K562 (cell line): Measurements from ENCODE around the gene METTL23. TPM values are rescaled to one million over a fixed set of nuclear protein-coding genes. Genes with fewer than 3 reads are reported as not detected.

Source experiments
- ATAC-seq: fragments of 200-7000 bp; cut with Tn5 transposase; 3 replicates; pipeline ENCODE4 v1.9.1; 2020; ENCODE audit warnings: moderate library complexity
- BruUV-seq: library from RNA; stranded (reverse); fragments of 400-500 nt; replicated peaks from 2 replicates; lab custom pipeline; 2021; lab: Mats Ljungman, UMichigan
- CTCF ChIA-PET: fragments of 300-600 bp; formaldehyde crosslinking; extraction: SDS; loops from one replicate; lab custom pipeline; 2021; ENCODE audit warnings: low intra/inter-chr PET ratio; lab: Yijun Ruan, JAX
- POLR2A ChIA-PET: fragments of 300-600, 350-650 bp; sonication (Branson Sonifier 250); formaldehyde crosslinking; extraction: SDS; loops from one replicate; lab custom pipeline; 2021; ENCODE audit warnings: antibody characterized with exemption, inconsistent platforms; lab: Yijun Ruan, JAX
- DNase-seq, 4 experiments: peaks; one replicate each; pipeline versions ENCODE4 v3.0.0 to v3.0.0-alpha.2; 2011 to 2018; ENCODE audit warnings: low spot score in 3 of 4, mixed read lengths in 3 of 4; ENCODE audit errors: extremely low read depth in 1 of 4
- FAIRE-seq: peaks from 2 replicates; lab custom pipeline; 2011; peaks lifted over from hg19 to GRCh38; lab: Jason Lieb, UNC
- H2AFZ ChIP-seq: 2 replicates; pipeline ENCODE4 v1.6.0; 2011; ENCODE audit warnings: low read depth, low read length, control low read depth, inconsistent platforms
- H3K27ac ChIP-seq: fragments of 200-600 bp; 3 replicates; pipeline ENCODE4 v1.8.0; 2011; ENCODE audit warnings: low read depth, mild to moderate bottlenecking, control low read depth, inconsistent platforms, low read length, moderate library complexity, mixed read lengths; ENCODE audit errors: extremely low read depth
- H3K27me3 ChIP-seq, 2 experiments: fragments of 300-600 bp in 1 of 2; 2 replicates in 1 of 2; 3 replicates in 1 of 2; pipeline versions ENCODE4 v1.6.0 to v1.8.0; 2011; ENCODE audit warnings: inconsistent platforms in 2 of 2, low read length in 2 of 2, mild to moderate bottlenecking in 1 of 2, mixed read lengths in 1 of 2, moderate library complexity in 1 of 2; ENCODE audit not compliant: control insufficient read depth in 2 of 2, insufficient read depth in 2 of 2
- H3K36me3 ChIP-seq: fragments of 300-600 bp; 3 replicates; pipeline ENCODE4 v1.8.0; 2011; ENCODE audit warnings: mild to moderate bottlenecking, low read length, inconsistent platforms; ENCODE audit not compliant: control insufficient read depth, insufficient read depth
- H3K4me1 ChIP-seq, 2 experiments: fragments of 200-600 bp in 1 of 2; replicated peaks in 1 of 2; 2 replicates in 1 of 2; 3 replicates in 1 of 2; pipeline versions ENCODE4 v1.5.1 to v1.8.0; 2011; ENCODE audit warnings: inconsistent platforms in 2 of 2, low read length in 2 of 2, mild to moderate bottlenecking in 1 of 2, mixed read lengths in 1 of 2, moderate library complexity in 1 of 2; ENCODE audit not compliant: control insufficient read depth in 2 of 2, insufficient read depth in 2 of 2
- H3K4me2 ChIP-seq: 2 replicates; pipeline ENCODE4 v1.6.1; 2011; ENCODE audit warnings: low read length, control low read depth, inconsistent platforms, mixed read lengths; ENCODE audit not compliant: insufficient read depth
- H3K4me3 ChIP-seq: fragments of 200-600 bp; sonication (generic), shearing (Covaris generic); 2 replicates; pipeline ENCODE4 v1.5.1; 2016; ENCODE audit warnings: control low read depth, inconsistent platforms
- H3K79me2 ChIP-seq: fragments of 200-600 bp; 3 replicates; pipeline ENCODE4 v1.8.0; 2011; ENCODE audit warnings: low read length, inconsistent platforms; ENCODE audit not compliant: control insufficient read depth, insufficient read depth
- H3K9ac ChIP-seq, 2 experiments: 2 replicates each; pipeline versions ENCODE4 v1.6.0 to v1.6.1; 2011; ENCODE audit warnings: low read depth in 2 of 2, low read length in 2 of 2, control low read depth in 1 of 2, inconsistent platforms in 1 of 2, mild to moderate bottlenecking in 1 of 2, mixed read lengths in 1 of 2; ENCODE audit not compliant: insufficient read depth in 1 of 2
- H3K9me1 ChIP-seq: one replicate; pipeline ENCODE4 v1.6.0; 2011; ENCODE audit warnings: inconsistent platforms, mild to moderate bottlenecking, low read length, moderate library complexity; ENCODE audit not compliant: control insufficient read depth, insufficient read depth
- H3K9me3 ChIP-seq: replicated peaks from 2 replicates; pipeline ENCODE4 v1.5.1; 2011; ENCODE audit warnings: low read depth, low read length, inconsistent platforms; ENCODE audit not compliant: control insufficient read depth, insufficient read depth
- H4K20me1 ChIP-seq: replicated peaks from 2 replicates; pipeline ENCODE4 v1.6.1; 2011; ENCODE audit warnings: low read length, inconsistent platforms, mixed read lengths; ENCODE audit not compliant: control insufficient read depth, insufficient read depth
- KAT8 ChIP-seq: fragments of 450-650 bp; IDR thresholded peaks from 2 replicates; pipeline ENCODE4 v1.6.1; 2016; ENCODE audit warnings: low read depth, mild to moderate bottlenecking
- THRAP3 ChIP-seq: fragments of 450-650 bp; IDR thresholded peaks from 2 replicates; pipeline ENCODE4 v1.6.1; 2016; ENCODE audit warnings: mild to moderate bottlenecking, inconsistent platforms, borderline replicate concordance
- TSC22D4 ChIP-seq: fragments of 450-650 bp; IDR thresholded peaks from 2 replicates; pipeline ENCODE4 v1.6.1; 2016; ENCODE audit warnings: missing genetic modification characterization, missing biosample characterization, control low read depth
- WGBS: fragments of 100-300 bp; shearing (Covaris generic); methylation state at CpG from one replicate; pipeline ENCODE4 v1.1.6; 2016; ENCODE audit warnings: low coverage, mixed read lengths; ENCODE audit not compliant: insufficient coverage; ENCODE audit errors: missing lambda C conversion rate; 5-methylcytosine and 5-hydroxymethylcytosine counted together
- in situ Hi-C: fragments of 300-500 bp; cut with MboI; formaldehyde crosslinking; loops from 4 replicates; pipeline ENCODE4 v1.15.0; 2018; ENCODE audit warnings: inconsistent platforms, mixed read lengths
- intact Hi-C: fragments of 100-400 bp; cut with micrococcal nuclease; formaldehyde crosslinking; loops from 2 replicates; pipeline ENCODE4 v1.14.2; 2022
- polyA plus RNA-seq, 8 experiments: library from polyadenylated mRNA; depleted of rRNA in 4 of 8; stranded (reverse) in 5 of 8; unstranded in 3 of 8; fragments of >200 nt; fragmentation: Nextera tagmentation in 2 of 8; fragmentation: Illumina TruSeq in 1 of 8; extraction: Ambion mirVana in 2 of 8; extraction: Trizol in 1 of 8; gene quantifications; 2 replicates each; pipeline versions ENCODE4 v1.2.1 to v1.2.3, GENCODE V29; 2011 to 2014; ENCODE audit warnings: inconsistent platforms in 1 of 8, missing spikeins in 1 of 8
- total RNA-seq, 7 experiments: library from RNA; depleted of rRNA in 6 of 7; stranded (reverse); fragments of >200 nt in 6 of 7; fragmentation: Illumina TruSeq in 2 of 7; extraction: Trizol in 2 of 7; gene quantifications; 2 replicates each; pipeline versions ENCODE4 v1.2.1 to v1.2.3, GENCODE V29; 2011 to 2021; ENCODE audit warnings: low replicate concordance in 1 of 7
- TF ChIP-seq, protein P1 (sequence below): sonication (generic); formaldehyde crosslinking; IDR thresholded peaks from 2 replicates; pipeline ENCODE4 v1.8.0; 2022; ENCODE audit warnings: mild to moderate bottlenecking, missing genetic modification reagents
- TF ChIP-seq, protein P2 (sequence below): fragments of 450-650 bp; IDR thresholded peaks from 2 replicates; pipeline ENCODE4 v1.6.1; 2016; ENCODE audit warnings: borderline replicate concordance

METTL23 gene
- total and polyA plus RNA-seq, 9 of the 15 experiments (the other 6 are each of a cell fraction or from before 2014, with no cell fraction given): 29.4 to 67.3 (median 41.6) TPM

- TF ChIP-seq, protein P1, sequence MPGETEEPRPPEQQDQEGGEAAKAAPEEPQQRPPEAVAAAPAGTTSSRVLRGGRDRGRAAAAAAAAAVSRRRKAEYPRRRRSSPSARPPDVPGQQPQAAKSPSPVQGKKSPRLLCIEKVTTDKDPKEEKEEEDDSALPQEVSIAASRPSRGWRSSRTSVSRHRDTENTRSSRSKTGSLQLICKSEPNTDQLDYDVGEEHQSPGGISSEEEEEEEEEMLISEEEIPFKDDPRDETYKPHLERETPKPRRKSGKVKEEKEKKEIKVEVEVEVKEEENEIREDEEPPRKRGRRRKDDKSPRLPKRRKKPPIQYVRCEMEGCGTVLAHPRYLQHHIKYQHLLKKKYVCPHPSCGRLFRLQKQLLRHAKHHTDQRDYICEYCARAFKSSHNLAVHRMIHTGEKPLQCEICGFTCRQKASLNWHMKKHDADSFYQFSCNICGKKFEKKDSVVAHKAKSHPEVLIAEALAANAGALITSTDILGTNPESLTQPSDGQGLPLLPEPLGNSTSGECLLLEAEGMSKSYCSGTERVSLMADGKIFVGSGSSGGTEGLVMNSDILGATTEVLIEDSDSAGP: no peak
- no peak for TF ChIP-seq TSC22D4
- TF ChIP-seq KAT8: no peak
- no peak for TF ChIP-seq THRAP3
Observed at GRCh38 chr17:76684756-76685155, 41.9 kb upstream of the METTL23 start (continued).

DNA sequence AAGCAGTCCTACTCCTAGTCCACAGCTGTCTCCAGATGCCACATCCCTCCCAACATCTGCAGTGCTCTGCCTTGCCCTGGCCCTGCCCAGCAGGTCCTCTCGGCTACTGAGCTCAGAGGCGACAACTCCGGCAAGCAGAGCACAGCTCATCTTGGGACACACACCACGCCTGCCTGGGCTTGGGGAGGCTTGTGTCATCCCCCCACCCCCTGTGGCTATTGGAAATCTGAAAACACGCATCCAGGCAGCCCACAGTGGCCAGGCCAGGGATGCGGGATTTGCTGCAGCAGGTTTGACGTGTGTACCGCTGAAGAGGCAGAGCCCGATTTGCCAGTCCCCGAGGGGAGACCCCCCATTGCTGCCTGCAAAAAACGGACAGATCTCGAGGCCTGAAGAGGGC is 41.3 kb upstream of the METTL23 start:
- CTCF ChIA-PET: no interaction called here
- no peak for FAIRE-seq

More for the DNA sequence above, 41.3 kb upstream of the METTL23 start:
- Histone ChIP-seq H4K20me1 (no peaks in the 10 kb centered on the region; the same call in none of the 2 replicates), H3K27ac (no peak overlapping the region), H3K27me3 (no peaks in the 10 kb centered on the region), H3K79me2 (no peaks in the 10 kb centered on the region), H2AFZ (no peak overlapping the region), H3K4me1 (peaks cover 26 to 64% of the 10 kb centered on the region in 2 experiments), H3K9me1 (no peaks in the 10 kb centered on the region), H3K4me3 (no peak overlapping the region), H3K36me3 (no peaks in the 10 kb centered on the region), H3K4me2 (no peak overlapping the region), H3K9ac (no peak overlapping the region; a peak in 1 of 4 replicates), H3K9me3 (no peaks in the 10 kb centered on the region)
- in situ Hi-C loops (no loop called here), intact Hi-C loops (no loop called here)
- WGBS: 59% methylated on average over 12 of the region's 12 CpGs
- ATAC-seq (no peak), DNase-seq (no peak)
- POLR2A ChIA-PET: interaction anchor here (0.7 to 1.7 kb wide), 5 partner anchors 31 to 128 kb away, joined by 3 to 4 read pairs (median 4); no protein-coding TSS in a partner anchor
- TF ChIP-seq, protein P2, sequence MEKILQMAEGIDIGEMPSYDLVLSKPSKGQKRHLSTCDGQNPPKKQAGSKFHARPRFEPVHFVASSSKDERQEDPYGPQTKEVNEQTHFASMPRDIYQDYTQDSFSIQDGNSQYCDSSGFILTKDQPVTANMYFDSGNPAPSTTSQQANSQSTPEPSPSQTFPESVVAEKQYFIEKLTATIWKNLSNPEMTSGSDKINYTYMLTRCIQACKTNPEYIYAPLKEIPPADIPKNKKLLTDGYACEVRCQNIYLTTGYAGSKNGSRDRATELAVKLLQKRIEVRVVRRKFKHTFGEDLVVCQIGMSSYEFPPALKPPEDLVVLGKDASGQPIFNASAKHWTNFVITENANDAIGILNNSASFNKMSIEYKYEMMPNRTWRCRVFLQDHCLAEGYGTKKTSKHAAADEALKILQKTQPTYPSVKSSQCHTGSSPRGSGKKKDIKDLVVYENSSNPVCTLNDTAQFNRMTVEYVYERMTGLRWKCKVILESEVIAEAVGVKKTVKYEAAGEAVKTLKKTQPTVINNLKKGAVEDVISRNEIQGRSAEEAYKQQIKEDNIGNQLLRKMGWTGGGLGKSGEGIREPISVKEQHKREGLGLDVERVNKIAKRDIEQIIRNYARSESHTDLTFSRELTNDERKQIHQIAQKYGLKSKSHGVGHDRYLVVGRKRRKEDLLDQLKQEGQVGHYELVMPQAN: no peak
- BruUV-seq: no TSS peak
